Measurements from ENCODE around the gene BCL7A. TPM values are rescaled to one million over a fixed set of nuclear protein-coding genes. Genes with fewer than 3 reads are reported as not detected.
"Not testable (repeated sequence)": the region's sequence is repeated elsewhere in the genome, so short reads cannot be mapped to it uniquely, and the experiment has no call there.

Gene BCL7A
- polyA plus RNA-seq, 2 of the 4 experiments (the other 2 are of a cell fraction): 9.2 to 9.4 TPM

DNA sequence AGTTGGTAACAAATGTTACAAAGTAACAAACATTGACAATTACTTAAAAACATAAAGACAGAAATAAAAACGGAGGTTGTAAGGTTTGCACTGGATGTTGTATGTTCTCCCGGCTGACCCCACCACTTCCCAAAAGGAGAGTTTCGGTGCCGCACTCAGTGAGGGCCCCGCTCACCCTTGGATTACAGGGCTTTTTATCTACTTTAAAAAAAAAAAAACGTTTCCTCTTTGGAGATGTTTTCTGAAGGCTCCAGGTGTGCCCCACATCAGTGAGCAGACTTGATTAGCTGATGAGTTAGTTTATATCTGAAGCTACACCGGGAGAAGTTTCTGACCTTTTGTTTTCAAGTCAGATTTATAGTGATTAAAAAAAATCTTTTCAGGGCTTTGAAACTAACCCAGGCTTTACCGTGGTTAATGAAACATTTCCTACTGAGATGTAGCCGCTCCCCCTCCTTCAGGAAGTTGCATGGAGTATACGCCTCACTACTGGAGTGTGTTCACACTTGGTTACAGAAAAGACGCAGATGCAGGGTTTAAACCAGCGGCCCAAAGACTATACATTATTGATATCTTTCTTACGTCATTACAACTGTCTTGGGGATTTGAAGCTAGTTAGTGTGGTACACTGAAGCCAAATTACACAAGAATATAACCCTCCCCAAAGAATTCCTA lies 38.0 kb upstream of the BCL7A start (continued):
- TF ChIP-seq FOSL2 (IDR thresholded peaks at IDR 0.05): no peak
- no peak for TF ChIP-seq FOSL2 (CRISPR knock-in tag; IDR thresholded peaks at IDR 0.05)
- TF ChIP-seq, protein P1, sequence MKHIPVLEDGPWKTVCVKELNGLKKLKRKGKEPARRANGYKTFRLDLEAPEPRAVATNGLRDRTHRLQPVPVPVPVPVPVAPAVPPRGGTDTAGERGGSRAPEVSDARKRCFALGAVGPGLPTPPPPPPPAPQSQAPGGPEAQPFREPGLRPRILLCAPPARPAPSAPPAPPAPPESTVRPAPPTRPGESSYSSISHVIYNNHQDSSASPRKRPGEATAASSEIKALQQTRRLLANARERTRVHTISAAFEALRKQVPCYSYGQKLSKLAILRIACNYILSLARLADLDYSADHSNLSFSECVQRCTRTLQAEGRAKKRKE (CRISPR knock-in tag; IDR thresholded peaks at IDR 0.05; ENCODE audit: low read depth): no peak
- TF ChIP-seq HOXB13 (CRISPR knock-in tag; IDR thresholded peaks at IDR 0.05; ENCODE audit: low read depth): no peak
- no peak for TF ChIP-seq RFX5 (IDR thresholded peaks at IDR 0.05)
- no peak for TF ChIP-seq HEYL (CRISPR knock-in tag; IDR thresholded peaks at IDR 0.05)
- no peak for TF ChIP-seq CHD2 (IDR thresholded peaks at IDR 0.05; ENCODE audit: low read length, partially characterized antibody)

DNA sequence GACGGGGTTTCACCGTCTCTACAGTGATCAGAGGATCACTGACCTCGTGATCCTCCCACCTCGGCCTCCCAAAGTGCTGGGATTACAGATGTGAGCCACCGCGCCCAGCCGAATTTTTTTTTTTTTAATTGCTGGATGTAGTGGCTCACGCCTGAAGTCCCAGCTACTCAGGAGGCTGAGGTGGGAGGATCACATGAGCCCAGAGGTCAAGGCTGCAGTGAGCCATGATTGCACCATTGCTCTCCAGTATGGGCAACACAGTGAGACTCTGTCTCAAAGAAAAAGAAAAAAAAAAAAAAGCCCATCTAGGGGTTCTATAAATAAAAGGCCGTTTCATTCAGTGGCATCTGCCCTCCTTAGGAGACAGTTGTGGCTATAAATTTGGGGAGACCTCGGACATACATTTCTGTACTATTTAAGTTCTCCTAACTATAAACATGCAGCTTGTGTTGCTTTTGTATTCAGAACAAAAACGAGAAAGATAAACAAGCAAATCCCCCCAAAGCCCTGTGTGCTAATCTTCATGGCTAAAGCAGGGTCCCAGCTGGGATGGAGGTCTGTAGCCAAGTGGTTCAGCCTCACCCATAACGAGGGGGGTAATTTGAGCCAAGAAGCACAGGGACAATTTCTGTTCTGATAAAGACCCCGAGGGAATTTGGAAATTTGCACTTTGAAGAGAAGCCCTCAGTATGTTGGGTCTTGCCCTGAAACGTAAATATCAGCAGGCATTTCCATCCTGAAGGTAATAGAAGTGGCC lies 35.0 kb upstream of the BCL7A start:
- TF ChIP-seq HDAC2 (IDR thresholded peaks at IDR 0.05) (no peak), ZC3H11A (IDR thresholded peaks at IDR 0.05) (no peak), FOSL2 (IDR thresholded peaks at IDR 0.05) (no peak), FOSL2 (CRISPR knock-in tag; IDR thresholded peaks at IDR 0.05) (no peak), ZNF302 (CRISPR knock-in tag; IDR thresholded peaks at IDR 0.05) (no peak), SREBF2 (IDR thresholded peaks at IDR 0.05) (no peak), EHMT2 (IDR thresholded peaks at IDR 0.05; ENCODE audit: low read depth) (no peak), FOXS1 (CRISPR knock-in tag; IDR thresholded peaks at IDR 0.05) (no peak)
- ChIA-PET POLR2A (no interaction called here), CTCF (interaction anchor here (0.6 kb wide), 2 partner anchors 31 to 61 kb away, joined by 3 read pairs; no protein-coding TSS in a partner anchor)
- DNase-seq (ENCODE audit: low read depth in 1 of 2, low spot score in 1 of 2) (no peak), ATAC-seq (no peak), FAIRE-seq (no peak)
- no peak overlapping the region for H3K4me2 ChIP-seq
- no peak overlapping the region for H3K4me3 ChIP-seq
- 78% methylated on average over 14 of the region's 14 CpGs for WGBS (ENCODE audit: missing lambda C conversion rate)
- H3K4me1 ChIP-seq: peaks cover 17% of the 10 kb centered on the region
- no peak overlapping the region for H3K27ac ChIP-seq
- H3K9me3 ChIP-seq: no peaks in the 10 kb centered on the region

DNA sequence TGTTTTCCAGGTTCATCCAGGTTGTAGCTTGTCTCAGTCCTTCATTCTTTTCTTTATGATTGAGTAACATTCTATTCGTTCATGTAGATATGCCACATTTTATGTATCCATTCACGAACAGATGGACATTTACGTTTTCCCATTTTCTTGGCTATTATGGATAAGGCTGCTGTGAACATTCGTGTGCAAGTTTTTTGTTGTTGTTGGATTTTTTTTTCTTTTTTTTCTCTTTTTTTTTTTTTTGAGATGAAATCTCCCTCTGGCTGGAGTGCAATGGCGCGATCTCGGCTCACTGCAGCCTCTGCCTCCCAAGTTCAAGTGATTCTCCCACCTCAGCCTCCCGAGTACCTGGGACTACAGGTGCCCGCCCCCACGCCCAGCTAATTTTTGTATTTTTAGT lies 33.2 kb upstream of the BCL7A start:
- FAIRE-seq; H3K4me3 ChIP-seq; H3K9me3 ChIP-seq; DNase-seq (ENCODE audit: low read depth in 1 of 2, low spot score in 1 of 2); ATAC-seq; H3K4me2 ChIP-seq; POLR2A ChIA-PET; H3K27ac ChIP-seq; CTCF ChIA-PET: not testable (repeated sequence)
- peaks cover 27% of the 10 kb centered on the region for H3K4me1 ChIP-seq
- WGBS (ENCODE audit: missing lambda C conversion rate): 87% methylated on average over 10 of the region's 10 CpGs

DNA sequence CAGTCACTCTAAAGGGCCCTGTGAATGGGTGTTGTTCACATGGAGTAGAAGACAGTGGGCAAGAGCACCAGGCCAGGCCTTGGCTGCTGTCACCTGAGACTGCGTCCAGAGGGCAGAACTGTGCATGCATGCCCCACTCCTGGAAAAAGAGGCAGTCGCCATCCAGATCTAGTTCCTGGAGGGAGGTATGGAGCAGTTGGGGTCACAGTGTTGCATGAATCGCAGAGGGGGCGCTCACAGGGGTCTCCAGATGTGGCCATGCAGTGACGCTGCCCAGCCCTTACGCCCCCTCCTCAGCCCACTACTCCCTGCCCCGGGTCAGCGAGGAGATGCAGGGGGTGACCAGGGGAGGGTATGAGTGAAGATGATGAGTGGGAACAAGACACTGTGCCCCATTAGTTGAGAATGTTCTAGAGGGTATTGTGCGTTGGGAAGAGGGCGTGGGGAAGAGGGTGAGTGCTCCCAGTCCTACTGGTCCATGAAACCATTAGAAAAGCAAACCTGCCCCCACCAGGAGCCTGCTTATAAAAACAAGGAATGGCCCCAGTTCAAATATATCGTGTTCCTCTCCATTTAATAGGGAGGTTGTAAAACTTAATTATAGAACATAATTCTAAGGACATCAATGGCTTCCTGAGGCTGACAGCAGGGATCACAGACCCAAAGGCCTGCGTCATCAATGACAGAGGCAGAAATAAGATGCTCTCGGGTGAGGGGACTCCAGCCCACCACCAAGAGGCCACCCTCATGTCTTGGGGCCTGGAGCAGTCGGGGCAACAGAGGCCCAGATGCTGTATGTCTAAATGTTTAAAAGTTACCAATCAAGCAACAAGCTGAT lies 32.2 kb upstream of the BCL7A start:
- no peak for DNase-seq (ENCODE audit: low read depth in 1 of 2, low spot score in 1 of 2)
- POLR2A ChIA-PET: no interaction called here
- ATAC-seq: no peak
- TF ChIP-seq HOXB13 (CRISPR knock-in tag; IDR thresholded peaks at IDR 0.05; ENCODE audit: low read depth) (no peak), CHD4 (IDR thresholded peaks at IDR 0.05; ENCODE audit: borderline replicate concordance) (no peak), ESRRA (IDR thresholded peaks at IDR 0.05; ENCODE audit: borderline replicate concordance, low read length) (no peak), EP300 (IDR thresholded peaks at IDR 0.05) (no peak), CBX8 (IDR thresholded peaks at IDR 0.05) (no peak), TP53 (CRISPR knock-in tag; IDR thresholded peaks at IDR 0.05) (no peak), TFCP2L1 (CRISPR knock-in tag; IDR thresholded peaks at IDR 0.05) (no peak), ZFP36 (IDR thresholded peaks at IDR 0.05; ENCODE audit: borderline replicate concordance, partially characterized antibody) (no peak), NR3C1 (IDR thresholded peaks at IDR 0.05) (no peak), RFX5 (IDR thresholded peaks at IDR 0.05) (no peak), EHF (CRISPR knock-in tag; IDR thresholded peaks at IDR 0.05) (no peak), RNF2 (IDR thresholded peaks at IDR 0.05; ENCODE audit: borderline replicate concordance, low read depth) (no peak)
- TF ChIP-seq, protein P2, sequence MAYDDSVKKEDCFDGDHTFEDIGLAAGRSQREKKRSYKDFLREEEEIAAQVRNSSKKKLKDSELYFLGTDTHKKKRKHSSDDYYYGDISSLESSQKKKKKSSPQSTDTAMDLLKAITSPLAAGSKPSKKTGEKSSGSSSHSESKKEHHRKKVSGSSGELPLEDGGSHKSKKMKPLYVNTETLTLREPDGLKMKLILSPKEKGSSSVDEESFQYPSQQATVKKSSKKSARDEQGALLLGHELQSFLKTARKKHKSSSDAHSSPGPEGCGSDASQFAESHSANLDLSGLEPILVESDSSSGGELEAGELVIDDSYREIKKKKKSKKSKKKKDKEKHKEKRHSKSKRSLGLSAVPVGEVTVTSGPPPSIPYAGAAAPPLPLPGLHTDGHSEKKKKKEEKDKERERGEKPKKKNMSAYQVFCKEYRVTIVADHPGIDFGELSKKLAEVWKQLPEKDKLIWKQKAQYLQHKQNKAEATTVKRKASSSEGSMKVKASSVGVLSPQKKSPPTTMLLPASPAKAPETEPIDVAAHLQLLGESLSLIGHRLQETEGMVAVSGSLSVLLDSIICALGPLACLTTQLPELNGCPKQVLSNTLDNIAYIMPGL (CRISPR knock-in tag; IDR thresholded peaks at IDR 0.05; ENCODE audit: borderline replicate concordance): no peak
- Histone ChIP-seq H3K27ac (no peak overlapping the region), H3K9me3 (no peaks in the 10 kb centered on the region), H3K4me1 (peaks cover 27% of the 10 kb centered on the region), H3K4me2 (no peak overlapping the region), H3K4me3 (no peak overlapping the region)
- FAIRE-seq: no peak
- CTCF ChIA-PET: interaction anchor here (2.1 kb wide), 1 partner anchor 10 kb away, joined by 5 read pairs; no protein-coding TSS in a partner anchor
- 89% methylated on average over 14 of the region's 14 CpGs for WGBS (ENCODE audit: missing lambda C conversion rate)

All from A549 (cell line).